ENCODE results near the gene RPLP1.

RPLP1 gene

DNA sequence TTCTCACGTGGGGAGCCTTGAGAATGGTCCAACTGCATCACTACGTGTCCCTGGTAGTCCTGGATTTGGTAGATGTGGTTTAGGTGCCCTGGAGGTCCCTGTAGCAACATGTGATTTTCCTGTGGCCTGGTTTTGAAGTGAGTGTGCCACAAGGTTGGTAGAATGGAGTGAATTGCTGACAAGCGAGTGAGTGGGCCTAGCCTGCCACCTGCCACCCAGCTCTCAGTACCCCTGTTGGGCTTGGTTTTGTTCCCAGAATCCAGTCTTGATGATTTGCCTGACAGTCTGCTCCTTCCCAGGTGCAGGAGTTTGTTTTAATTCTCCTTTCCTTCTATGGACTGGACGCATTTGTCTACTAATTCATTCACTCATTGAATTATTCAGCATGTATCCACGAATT lies 19.4 kb downstream of the RPLP1 start:
- DNase-seq, result no peak

DNA sequence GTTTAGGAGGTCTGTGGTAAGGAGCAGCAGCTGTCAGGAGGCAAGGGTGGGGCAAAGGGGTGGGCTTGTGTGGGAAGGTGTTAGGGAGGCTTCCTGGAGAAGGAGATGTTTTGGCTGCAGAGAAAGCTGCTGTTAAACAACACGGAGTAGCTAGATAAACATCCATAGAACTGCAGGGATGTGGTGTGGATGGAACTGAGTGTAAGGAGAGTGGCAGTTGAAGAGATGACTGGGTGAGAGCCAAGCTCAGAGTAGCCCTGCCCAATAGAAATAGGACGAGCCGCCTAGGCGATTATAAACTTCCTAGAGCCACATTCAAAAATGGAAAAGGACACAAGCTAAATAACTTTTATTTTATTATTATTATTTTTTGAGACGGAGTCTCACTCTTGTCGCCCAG lies 19.9 kb downstream of the RPLP1 start:
- no peak for DNase-seq

DNA sequence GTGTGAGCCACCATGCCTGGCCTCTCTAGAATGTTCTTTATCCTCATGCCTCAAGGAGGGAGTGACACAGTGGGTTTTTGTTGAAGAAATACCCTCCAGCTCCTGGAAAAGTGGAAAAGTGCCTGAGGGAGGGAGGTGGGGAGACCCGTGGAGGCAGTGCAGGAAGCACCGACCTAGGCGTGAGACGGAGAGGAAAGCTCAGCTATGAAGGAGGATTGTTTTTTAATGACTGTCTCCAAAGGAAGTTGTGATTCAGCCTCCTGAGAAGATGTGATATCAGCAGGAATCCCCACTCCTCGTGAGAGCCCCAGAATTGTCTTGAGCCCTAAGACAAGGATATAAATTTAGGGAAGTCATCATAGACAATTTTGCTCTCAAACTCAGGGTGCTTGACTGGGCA lies 21.7 kb downstream of the RPLP1 start:
- no peak for DNase-seq

DNA sequence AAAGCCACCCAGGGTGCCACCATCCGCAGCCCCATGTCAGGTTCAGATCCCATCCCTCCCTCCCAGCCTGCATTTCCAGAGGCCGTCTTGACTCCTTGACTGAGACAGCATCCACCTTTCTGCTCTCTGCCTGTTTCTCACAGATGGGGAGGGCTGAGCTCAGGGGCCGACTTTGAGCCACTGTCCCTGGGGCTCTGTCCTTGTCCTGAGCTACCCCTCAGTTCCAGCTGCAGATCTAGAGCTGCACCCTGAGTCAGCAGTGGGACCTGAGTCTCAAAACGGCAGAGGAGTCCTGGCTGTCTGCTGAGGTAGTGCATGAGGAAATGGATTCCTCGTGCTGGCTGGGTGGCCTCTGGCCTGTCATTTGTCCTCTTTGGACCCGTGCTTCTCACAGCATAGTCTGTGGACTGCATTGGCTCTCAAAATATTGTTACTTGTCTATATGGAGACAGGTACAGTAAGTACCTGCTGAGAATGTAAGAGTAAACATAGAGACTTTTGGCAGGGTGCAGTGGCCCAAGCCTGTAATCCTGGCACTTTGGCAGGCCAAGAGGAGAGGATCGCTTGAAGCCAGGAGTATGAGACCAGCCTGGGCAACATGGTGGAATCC lies 22.3 kb downstream of the RPLP1 start:
- no peak for DNase-seq

DNA sequence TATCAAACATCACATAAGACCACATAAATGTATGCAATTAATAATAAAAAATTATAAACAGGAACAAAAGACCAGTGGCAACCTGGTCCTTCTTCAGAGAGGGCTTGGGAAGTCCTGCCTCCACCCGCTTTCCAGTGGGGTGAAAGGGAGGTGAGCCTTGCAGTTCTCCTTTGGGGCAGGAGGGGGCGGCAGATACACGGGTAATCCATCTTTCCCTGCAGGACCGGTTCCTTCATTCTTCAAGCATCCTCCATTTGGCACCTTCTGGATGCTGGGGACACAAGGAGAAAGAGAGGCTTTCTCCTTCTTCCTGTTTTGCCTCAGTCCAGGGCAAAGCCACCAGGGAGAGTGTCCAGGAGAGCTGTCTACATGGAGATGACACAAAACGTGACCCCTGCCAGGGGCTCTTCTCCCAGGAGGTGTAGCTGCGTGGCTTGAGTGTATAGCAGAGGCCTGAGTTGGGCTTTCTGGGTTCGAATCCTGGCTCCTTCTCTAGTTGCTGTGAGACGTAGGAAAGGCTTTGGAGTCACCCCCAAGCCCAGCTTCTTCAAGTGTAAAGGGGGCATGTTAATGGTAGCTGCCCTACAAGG lies 23.2 kb downstream of the RPLP1 start:
- DNase-seq, result peak; percentile 24

DNA sequence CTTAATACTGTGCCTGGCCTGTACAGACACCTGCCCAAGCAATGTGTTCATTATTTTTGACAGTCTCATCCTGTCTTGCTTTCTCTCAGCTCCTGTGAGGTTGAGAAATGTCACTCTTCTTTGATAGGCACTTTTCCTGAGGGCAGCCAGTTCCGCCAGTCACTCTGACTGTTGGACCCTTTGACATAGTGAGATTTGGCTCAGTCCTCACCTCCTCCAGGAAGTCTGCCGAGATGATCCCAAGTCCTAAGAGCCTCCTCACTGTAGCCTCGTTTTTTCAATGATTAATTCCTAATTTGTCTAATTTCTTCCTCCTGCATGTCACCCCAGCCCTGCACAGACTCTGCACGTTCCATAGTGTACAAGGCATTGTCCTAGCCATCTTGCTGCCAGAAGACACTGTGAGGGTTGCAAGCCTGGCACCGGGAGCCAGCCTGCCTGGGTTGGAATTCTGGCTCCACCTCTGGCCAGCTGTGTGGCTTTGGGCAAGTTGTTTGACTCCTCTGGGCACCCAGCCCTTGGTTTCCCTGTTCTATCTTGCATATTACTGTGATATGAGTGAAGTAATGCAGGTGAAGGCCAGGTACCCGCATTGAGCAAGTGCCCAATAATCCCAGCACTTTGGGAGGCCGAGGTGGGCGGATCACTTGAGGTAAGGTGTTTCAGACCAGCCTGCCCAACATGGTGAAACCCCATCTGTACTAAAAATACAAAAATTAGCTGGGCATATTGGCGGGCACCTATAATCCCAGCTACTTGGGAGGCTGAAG lies 24.3 kb downstream of the RPLP1 start:
- no peak for DNase-seq

DNA sequence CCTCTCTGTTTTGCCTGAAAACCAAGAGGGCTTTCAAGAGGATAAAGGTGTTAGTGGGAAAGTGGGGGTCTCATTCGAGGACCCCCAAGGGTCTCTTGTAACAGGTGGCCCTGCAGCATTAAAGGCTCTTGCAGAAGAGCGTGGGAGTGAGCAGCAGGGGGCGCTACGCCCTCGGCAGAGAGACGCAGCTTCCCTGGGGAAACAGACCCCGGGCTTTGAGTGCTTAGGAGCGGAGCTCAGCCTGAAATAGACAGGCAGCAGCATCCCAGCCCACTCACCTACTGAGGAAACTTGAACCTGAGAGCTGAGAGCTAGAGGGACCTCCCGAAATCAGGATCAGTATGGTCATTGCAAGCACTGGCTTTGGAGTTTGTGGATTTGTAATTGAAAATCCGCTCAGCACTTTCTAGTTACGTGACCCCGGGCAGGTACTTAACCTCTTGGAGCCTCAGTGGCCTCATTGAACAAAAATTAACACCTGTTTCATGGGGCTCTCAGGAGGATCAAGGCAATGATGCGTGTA lies 25.7 kb downstream of the RPLP1 start:
- DNase-seq, result peak; percentile 46

DNA sequence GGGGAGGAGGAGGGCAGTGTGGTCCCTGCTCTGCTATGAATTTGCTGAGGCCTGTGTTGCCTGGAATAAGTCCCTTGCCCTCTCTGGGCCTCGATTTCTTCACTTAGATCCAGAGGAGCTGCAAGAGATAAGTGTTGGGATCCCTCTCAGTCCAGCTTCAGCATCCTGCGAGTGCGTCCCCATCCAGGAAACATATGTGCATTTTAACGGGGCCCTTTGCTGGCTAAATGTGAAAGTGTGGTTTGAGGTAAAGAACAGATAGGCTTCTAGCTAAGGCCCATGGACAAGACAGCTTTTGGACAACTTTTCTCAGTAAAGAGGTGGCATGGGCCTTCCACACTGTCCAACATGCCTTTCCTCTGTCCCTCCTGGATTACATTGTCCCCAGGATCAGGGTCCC lies 26.5 kb downstream of the RPLP1 start:
- no peak for DNase-seq

DNA sequence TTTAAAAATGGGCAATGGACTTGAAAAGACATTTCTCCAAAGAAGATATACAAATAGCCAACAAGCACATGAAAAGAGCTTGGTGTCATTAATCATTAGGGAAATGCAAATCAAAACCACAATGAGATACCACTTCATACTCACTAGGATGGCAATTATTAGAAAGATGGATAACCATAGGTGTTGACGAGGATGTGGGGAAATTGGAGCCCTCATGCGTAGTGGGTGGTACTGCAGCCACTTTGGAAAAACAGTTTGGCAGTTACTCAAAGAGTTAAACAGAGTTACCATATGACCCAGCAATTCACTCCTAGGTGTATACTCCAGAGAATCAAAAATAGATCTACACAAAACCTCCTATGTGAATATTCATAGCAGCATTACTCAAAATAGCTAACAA lies 27.4 kb downstream of the RPLP1 start:
- no peak for DNase-seq

DNA sequence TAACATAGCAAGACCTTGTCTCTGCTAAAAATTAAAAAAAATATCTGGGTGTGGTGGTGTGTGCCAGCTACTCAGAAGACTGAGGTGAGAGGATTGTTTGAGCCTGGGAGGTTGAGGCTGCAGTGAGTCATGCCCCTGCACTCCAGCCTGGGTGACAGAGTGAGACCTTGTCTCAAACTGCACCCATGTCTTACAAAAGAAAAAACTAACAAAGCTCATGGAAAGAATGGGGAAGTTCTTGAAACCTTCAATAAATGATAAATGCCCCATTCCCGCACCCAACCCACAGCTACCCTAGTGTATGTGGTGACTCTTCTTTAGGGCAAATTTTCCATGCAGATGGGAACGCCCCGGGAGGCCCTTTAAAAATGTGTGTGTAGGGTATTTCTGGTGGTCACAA lies 28.3 kb downstream of the RPLP1 start:
- DNase-seq, result no peak

DNA sequence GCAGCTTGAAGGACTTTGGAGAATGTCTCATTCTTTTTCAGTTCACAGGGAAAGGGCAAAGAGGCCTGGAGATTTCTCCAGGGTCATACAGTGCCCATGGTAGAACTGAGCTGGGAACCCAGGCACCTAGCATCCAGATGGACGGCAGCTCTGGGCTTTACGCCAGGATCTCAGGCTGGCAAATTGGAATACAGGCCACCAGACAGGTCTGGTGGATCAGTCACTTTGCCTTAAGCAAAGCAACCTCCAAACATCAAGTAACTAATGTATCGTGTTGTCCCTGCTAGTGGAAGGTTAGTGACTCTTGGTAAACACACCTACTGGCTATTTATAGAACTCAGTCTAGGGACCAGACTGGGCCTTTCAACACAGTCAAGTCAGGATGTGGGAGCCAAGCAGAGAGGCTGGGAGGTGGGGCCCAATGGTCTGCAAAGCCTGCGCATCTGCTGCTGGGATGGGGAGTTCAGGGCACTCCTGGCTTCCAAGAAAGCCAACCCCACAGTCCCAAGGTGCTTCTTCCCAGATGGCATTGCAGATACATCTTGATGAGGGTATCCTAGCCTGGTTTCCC lies 30.2 kb downstream of the RPLP1 start:
- no peak for DNase-seq

DNA sequence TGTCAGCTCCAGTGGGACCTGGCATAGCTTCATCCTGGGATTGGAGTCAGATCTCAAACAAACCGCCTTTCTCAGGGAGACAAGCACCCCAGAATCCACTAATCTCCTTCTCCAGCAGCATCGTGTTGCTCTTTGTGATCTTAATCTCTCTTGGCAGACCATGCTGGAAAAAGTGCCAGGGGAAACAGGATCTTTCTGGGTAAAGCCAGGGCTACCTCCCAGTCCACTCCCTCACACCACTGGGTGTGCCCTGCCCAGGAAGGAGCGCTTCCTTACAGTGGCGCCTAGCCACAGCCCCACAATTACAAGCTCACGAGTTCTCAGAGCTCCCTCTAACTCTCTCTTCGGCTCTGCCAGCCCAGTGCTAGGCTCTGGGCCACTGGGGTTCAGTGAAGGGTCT lies 32.2 kb downstream of the RPLP1 start:
- no peak for DNase-seq

DNA sequence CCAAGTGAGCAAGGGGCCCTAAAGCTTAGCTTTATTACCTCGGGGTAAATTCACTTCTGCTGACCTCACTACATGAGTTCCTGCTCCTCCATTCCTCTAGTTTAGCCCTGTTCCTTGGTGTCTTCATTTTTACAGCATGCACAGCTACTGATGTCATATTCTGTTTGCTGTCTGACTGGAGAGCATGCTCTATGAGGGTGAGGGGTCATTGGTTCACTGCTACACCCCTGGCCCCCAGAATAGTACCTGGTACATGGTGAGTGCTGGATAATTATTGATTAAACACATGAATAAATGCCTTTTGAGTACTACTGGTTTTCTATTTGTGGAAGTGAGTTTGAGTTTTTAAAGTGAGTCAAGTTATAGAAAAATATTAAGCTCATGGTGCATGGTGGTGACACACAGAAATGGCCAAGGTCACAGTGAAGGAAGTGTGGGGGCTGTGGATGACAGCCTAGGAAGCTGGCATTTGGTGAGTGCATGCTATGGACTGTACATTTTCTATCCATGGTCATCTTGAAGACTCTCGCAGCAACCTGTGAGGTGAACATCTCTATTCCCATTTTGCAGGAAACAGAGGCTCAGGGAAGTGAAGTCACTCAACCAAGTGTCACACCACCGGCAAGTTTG lies 34.0 kb downstream of the RPLP1 start:
- no peak for DNase-seq

DNA sequence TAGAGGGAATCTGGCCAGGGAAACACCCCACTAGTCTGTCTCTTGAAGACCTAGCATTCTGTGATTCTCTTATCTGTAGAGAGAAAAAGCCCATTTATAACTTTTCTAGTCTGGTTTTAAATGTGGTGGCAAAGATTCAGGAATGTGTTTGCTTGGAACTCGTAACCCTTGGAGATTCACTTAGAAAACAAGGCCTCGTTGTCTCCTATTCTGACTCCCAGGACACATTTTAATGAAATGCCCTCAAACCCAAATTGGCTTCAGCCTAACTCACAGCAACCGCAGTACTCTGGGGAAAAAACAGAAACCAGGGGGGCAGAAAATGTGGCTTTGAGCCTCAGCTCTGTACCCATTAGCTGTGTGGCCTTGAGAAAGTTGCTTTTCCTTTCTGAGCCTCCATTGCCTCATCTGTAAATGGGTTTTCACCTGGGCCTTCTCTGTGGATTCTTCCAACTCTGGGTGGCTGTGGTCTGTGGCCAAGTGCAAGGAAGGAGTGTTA lies 36.5 kb downstream of the RPLP1 start:
- no peak for DNase-seq

DNA sequence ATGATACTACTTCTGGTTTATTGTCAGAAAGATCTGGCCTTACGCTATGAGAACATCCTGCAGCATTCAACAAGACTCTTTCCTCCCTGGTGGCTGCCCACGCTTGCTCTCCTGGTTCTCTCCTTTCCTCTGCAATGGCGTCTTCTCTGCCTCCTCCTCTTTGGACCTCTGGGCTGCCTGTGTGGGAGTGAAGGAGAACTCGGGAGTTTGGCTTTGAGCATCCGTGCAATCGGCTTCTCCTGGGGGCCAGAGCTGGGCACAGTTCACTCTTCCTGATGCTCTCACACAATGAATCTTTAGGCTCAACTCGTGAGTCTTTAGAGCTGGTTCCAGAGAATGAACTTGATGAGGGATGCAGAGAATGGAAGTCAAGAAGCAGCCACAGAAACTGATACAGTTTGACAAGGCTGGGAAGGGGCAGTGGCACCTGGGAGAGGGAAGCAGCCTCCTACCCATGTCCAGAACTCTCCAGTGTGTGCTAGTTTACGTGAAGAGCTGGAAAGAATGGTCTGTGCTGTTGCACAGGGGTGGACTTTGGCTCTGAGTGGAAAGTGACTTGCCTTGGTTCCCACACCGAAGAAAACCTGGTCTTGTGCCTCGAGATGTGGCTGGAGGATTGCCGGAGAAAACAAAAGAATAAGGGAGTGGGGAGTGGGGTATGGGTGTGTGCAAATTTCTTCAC lies 37.9 kb downstream of the RPLP1 start:
- no peak for DNase-seq

DNA sequence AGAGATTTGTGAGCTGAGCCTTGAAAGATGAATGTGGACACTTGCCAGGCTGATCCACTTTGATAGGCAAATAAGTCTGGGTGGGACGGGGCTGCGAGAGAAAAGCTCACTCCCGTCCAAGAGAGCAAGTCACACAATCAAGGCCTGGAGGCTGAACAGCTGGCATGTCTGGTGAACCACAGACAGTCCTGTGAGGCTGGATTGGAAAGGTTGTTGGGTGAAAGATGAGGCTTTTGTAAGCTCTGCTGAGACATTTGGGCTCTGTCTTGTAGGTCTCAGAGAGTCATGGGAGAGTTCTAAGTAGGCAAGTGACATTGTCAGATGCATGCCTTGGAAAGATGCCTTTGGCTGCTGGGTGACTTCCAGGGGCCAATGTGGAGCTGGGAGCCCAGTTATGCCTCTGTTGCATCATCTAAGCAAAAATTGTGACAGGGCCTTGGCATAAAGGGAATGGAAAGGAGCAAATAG lies 38.5 kb downstream of the RPLP1 start:
- DNase-seq, result no peak

DNA sequence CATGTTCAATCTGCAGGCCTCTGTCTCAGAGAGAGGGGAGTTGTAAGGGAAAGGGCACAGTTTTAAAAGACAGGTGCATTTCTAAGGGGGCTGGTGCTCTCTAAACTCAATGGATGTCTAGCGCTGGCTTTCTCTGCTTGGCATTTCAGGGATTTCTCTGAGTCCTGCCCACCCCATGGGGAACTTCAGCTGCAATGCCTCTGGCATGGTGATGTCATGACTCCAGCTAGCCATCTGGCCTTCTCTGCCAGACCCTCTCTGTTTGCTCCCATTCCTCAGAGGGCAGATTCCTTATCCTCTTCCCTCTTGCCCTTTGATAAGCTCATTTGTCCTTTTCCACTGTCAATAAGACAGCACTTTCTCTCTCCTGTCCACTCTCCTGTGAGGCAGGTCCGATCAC lies 40.8 kb downstream of the RPLP1 start:
- DNase-seq, result no peak

DNA sequence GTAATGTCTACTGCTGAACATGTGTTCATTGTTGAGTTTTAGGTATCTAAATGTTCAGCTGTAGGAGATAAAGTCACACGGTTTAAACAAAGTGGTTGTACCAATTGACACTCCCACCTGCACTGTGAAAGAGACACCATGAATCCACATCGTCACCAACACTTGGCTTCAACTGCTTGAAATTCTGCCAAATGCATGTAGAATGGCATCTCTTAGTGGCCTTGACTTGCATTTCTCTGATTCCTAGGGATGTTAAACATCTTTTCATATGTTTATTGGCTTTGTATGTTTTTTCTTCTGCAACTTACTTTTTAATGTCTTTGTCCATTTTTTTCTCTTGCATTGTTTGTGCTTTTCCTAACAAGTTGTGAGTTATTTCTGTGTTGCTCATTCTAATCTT lies 43.4 kb downstream of the RPLP1 start:
- no peak for DNase-seq

DNA sequence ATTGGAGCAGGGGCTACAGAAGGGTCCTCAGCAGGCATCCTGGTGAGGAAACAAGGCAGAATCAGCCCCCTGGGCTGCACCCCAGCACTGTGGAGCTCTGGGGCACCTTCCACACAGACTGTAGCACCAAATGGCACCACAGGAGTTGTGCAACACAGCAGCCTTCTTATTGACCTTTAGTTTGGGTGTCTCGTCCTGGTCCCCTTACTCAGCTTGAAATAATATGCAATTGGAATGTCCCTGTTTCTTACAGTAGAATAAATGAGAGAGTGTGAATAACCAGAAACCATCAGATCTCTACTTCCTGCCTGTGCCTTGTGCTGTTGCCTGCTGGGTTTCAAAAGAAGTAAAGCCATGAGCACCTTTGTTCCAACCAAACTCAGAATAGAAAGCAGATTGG lies 44.5 kb downstream of the RPLP1 start:
- no peak for DNase-seq

DNA sequence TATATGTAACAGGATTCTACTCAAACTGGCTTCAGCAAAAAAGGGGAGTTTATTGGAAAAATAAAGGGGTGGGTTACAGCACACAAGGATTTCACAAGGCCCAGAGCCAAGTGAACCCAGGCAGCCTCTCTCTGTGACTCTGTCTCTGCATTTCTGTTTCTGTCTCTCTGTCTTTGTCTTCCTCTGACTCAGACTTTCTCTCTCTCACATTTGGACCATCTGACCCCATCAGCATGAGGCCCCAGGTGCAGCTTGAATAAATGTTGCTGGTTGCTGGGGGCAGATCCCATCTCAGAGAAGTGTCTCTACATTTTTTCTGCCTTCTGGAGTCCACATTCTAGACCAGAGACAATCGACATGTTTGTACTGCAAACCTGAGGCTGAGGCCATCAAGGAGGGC lies 45.0 kb downstream of the RPLP1 start:
- DNase-seq, result no peak

DNA sequence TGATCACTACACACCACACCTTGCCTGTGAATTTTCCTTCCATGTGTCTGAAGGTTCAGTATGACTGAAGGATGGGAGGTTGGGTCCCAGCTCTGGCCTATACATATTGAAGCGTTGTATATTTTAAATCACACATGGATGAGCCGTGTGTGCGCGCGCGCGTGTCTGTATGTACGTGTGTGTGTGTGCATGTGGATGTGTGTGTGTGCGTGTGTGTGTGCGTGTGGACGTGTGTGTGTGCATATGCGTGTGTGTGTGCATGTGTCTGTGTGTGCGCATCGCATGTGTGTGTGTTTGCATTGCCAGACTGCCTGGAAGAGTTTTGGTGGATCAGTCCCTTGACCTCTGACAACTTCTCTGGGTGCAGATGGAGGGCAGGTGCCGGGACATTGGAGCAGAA lies 45.7 kb downstream of the RPLP1 start:
- DNase-seq, result no peak

DNA sequence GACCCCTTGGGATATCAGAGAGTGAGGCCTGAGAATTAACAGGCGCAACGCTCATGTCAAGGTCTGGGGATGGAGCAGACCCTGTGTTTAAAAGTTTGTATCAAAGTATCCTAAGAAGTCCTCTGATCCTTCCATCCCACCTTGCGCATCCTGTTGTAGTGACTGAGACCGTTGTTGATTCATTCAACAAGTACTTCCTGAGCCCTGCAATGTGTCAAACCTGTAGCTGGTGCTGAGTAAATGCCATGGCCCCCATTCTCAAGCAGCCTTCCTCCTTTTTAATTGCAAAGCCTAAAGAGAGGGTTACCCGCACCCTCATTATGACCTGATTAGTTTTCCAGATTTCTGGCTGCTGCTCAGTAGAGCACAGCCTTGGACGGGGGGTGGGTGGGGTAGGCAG lies 46.4 kb downstream of the RPLP1 start:
- DNase-seq, result no peak
